NCI-H526 (cell line): ENCODE data around the gene AFAP1.

ENCODE experiments used
- DNase-seq, 2 experiments: peaks; one replicate each; lab custom pipeline; 2025; lab: John Stamatoyannopoulos, UW

Gene AFAP1

DNA sequence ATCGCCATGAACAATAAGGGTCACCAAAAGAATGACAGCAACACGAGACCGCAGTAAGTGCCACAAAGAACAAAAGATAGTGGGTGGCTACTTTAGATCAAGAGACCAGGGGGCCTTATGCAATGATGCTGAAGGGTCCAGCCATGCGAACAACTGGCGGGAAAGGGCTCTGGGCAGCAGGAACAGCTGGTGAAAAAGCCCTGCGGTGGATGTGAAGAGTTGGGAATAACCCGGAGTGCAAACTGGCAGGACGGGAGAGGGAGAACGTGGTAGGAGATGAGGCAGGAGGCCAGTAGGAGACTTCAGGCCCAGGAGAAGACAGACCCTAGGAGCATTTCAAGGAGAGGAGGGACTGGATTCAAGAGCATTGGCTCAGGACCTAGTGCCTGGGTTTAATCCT lies 120.2 kb downstream of the AFAP1 start:
- DNase-seq: no peak

DNA sequence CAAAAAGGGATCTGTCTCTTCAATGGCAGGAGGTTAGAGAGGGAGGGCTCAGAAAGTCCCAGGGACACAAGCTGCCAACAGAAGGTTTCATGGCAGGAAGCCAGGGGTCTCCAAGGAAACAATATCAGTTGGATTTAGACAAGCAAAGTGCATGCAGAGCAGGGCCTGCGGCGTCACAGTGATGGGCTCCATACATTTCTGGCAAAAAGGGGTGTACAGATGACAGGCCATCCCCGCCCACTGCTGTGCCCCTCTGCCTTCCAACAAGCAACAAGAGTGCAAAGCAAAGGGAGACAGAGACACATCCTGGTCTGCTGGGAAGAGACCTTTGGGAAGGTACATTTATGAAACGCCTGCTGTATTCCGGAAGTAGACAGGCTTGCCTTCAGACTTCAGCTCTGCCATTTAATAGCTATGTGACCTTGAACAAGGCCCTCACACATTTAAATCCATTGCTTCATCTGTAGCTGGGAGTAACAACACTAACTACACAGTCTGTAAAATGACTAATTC lies 121.2 kb downstream of the AFAP1 start:
- DNase-seq: no peak

DNA sequence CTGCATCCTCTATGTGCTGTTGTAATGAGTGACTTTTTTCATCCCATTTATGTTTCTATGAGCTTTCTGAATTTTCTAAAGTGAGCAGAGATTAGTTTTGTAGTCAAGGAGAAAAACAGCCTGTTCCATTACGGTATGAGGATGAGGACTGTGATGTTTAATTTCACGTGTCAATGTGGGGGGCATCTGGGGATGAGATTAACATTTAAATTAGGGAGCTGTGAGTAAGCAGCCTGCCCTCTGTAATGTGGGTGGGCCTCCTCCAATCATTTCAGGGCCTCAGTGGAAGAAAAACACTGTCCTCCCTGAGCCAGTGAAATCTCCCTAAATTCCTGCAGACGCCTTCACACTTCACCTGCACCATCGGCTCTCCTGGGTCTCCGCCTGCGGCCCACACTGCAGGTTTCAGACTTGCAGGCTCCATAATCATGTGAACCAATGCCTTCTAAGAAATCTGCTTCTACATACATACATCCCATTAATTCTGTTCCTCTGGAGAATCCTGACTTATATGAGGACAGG lies 121.7 kb downstream of the AFAP1 start:
- DNase-seq: no peak

DNA sequence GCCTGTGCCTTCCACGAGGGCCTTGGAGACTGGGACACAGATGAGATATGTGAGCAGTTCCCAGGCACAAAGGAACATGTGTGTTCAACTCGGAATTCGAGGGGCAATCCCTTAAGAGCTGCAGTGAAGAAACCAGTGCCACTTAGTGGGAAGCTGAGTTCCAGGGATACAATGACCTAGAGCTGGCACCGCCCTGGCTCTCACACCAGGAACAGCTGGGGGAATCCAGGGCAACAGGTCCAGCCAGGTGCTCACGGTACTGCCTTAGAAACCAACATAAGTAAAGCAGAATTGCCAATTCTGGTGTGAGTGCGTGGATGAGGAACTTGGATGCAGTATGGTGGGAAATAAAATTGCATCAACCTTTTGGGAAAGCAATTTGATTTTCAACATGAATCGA lies 122.9 kb downstream of the AFAP1 start:
- DNase-seq: no peak

- no peak for DNase-seq
Observed at GRCh38 chr4:7815981-7816380, 123.7 kb downstream of the AFAP1 start.

- DNase-seq: no peak
Observed at GRCh38 chr4:7815562-7815961, 124.1 kb downstream of the AFAP1 start.

DNA sequence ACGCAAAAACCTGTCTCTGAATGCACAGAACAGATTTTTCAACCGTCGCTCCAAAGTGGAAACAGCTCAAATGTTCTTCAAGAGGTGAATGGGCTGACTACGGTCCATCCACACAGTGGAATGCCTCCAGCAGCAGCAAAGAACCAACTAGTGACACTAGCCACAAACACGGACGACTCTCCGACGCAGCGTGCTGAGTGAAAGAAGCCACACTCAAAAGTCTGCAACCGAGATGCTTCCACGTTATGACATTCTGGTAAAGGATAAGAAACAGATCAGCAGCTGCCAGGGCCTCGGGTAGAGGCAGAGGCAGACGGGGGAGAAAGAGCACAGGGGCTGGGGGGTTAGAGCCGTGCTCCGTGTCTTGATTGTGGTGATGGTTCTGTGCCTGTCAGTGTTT lies 125.2 kb downstream of the AFAP1 start:
- DNase-seq: no peak

GRCh38 chr4:7813674-7814073 lies 126.0 kb downstream of the AFAP1 start:
- DNase-seq: no peak

GRCh38 chr4:7812921-7813320 lies 126.7 kb downstream of the AFAP1 start:
- no peak for DNase-seq

GRCh38 chr4:7812231-7812857 lies 127.3 kb downstream of the AFAP1 start:
- DNase-seq: peak in 1 of 2 experiments; percentile 26

GRCh38 chr4:7811536-7812191 lies 128.0 kb downstream of the AFAP1 start:
- peak in 1 of 2 experiments; percentile 30 for DNase-seq

- DNase-seq: no peak
Observed at GRCh38 chr4:7810783-7811535, 128.7 kb downstream of the AFAP1 start.

DNA sequence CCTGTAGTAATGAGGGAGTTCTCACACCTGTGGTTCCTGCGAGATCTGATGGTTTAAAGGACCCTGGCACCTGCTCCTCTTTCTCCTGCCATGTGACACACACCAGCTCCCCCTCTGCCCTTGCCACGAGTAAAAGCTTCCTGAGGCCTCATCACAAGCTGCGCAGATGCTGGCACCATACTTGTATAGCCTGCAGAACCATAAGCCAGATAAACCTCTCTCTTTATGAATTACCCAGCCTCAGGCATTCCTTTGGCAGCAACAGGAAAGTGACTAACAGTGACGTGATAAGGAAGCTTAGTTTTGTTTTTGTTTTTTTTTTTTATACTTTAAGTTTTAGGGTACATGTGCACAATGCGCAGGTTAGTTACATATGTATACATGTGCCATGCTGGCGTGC lies 130.9 kb downstream of the AFAP1 start:
- DNase-seq: no peak

DNA sequence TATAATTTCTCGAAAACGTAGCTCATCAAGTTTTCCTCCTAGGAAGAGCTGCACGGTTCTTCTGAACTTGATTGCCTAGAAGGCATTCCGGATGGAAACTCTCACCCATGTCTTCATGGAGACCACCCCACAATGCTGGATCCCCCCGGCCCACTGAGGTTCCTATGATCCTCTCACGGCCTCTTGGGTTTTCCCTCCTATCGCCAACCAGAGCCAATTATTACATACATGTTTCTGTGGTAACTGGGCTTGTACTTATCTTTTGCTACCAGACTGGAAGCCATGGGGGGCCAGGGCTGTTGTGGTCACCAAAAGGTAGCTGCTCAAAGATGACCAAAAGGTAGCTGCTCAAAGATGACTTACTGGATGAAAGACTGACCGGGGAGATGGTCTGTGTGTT lies 131.5 kb downstream of the AFAP1 start:
- DNase-seq: no peak

DNA sequence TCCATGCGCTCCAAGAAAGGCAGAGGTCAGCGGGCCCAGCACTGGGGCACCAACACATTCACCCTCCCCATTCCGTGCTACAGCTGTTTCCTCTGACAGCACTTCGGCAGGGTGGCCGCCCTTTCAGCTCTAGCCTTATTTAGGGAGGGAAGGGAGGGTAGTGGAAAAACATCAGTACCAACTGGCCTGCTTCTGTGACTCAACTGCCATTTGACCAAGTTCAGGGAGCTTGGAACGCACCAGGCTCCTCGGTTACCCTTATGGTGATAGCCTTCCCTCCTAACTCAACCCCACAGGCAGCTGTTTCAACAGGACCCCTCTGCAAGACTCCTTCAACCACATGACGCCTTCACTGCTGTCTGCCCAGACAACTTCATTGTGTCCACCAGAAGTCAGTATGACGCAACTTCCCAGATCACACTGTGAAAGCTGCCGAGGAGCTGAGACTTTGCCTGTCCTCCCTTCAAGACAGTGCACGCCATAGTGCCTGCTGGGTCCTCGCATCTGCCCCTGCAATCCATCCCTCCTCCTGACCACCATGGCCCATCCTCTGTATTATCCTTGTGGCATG lies 132.2 kb downstream of the AFAP1 start:
- no peak for DNase-seq

DNA sequence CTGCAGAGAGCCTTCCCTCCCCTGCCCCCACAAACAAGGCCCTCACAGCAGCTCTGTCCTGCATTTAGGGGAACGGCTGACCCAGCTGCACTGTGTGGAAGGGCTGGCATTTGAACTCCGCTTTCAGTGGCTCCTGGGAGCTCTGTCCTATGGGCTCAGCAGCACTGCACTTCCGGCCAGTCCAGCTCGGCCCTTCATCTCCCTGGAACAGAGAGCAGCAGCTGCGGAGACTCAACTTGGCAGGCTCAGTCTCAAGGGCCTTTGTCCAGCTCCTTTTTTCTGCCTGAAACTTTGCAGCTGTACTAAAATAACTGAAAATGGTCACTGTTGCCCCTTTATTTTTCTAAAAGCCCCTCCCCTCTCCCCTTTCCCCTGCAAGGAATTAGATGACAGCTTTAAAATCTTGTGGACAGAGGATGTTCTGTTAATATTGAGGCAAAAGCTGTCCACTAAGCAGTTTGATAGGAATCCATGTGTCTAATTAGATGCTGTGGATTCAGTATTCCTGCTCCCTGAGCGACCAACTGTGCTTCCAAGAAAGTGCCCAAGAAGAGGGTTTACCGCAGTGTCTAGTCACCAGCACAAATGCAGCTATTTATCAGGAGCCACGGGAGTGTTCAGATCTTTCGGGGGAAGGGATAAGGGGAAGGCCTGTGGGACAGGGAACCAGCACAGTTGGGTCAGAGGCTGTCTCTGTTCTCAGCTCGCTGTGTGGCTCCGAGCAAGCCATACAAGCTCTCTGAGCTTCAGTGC lies 133.1 kb downstream of the AFAP1 start:
- no peak for DNase-seq

DNA sequence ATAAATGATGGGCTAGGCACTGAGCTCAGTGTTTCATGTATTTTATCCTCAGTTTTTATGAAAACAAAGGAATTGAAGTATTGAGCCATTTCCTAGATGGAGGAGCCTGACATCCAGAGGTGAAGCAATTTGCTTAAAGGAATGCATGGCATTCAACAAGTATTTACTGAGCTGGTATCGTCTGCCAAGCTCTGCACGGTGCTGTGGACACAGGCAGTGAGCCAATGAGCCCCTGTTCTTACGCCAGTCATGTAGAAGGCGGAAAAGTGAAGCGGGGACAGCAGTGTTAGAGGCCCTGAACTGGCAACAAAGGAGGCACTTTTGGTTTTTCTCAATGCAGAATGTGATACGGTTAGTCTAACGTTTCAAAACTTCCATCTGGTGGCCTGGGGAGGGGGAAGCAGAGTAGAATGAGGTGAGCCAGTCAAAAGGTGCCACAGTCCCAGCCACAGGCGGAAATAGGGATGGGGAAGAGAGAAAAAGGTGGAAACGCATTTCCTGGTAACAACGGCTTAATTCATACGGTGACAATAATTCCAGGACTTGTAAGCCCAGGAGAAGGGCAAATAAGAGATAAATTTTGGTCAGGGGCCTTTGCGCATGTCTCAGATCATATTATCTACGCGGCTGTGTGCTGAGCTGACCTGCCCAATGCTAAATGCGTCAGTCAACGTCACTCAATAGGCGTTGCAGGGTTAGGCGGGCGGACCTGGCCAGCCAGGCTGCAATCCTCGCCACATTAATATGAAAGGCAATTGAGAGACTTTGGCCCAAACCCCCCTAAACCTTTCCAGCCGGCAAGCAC lies 133.9 kb downstream of the AFAP1 start:
- DNase-seq: no peak

- DNase-seq: no peak
Observed at GRCh38 chr4:7804756-7805385, 134.8 kb downstream of the AFAP1 start.

DNA sequence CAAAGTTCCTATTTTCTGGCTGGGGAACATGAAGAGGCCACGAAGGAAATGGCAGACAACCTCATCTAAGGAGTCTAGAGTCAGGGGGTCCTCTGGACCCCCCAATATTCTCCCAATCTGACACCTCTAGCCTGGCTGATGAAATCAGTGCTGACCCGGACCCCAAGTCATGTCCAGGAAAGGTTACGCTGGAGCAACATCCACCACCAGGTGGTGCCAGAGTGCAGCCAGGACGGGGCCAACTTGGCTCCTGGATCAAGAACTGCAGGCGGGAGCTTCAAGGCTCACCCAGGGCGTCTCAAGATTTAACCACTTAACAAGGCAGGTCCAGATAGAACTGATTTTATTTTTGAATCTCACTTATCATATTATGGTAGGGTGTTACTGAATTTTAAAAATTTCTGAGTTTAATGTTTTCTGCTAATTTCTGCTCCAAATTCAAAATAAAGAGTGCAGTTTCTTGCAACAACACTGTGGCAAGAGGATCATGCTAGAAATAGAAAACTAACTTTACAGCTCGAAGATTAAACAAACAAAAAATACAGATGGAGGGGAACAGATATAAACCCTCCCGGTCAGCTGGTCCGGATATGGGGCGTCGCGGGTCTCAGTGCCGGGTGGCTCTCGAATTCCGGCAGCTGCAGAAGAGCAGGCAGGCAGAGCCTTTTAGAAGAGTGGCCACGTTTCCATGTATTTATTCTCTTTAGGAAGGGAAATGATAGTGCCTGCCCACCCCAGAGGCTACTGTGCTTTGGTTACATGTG lies 135.5 kb downstream of the AFAP1 start:
- peak; percentile 35 to 80 for DNase-seq

- no peak for DNase-seq
Observed at GRCh38 chr4:7803371-7803770, 136.3 kb downstream of the AFAP1 start.
